OCI-LY1 (cell line): ENCODE measurements around the gene IGLL5.

ENCODE experiments used
- H2AFZ ChIP-seq: fragments of 200-600 bp; sonication (generic), shearing (Covaris generic); 2 replicates; pipeline ENCODE4 v1.6.0; 2014; ENCODE audit warnings: antibody characterized with exemption, mild to moderate bottlenecking, low read length
- H3F3A ChIP-seq: fragments of 200-600 bp; sonication (generic), shearing (Covaris generic); 2 replicates; pipeline ENCODE4 v1.6.0; 2014; ENCODE audit warnings: mild to moderate bottlenecking, antibody characterized with exemption, low read length, moderate library complexity; ENCODE audit not compliant: insufficient read depth
- H3K27ac ChIP-seq: fragments of 200-600 bp; sonication (generic); 2 replicates; pipeline ENCODE4 v1.5.1; 2014; ENCODE audit warnings: low read length, mixed run types, mild to moderate bottlenecking, low read depth; ENCODE audit not compliant: poor library complexity, severe bottlenecking
- H3K27me3 ChIP-seq: fragments of 200-600 bp; sonication (generic); 2 replicates; pipeline ENCODE4 v1.6.0; 2014; ENCODE audit warnings: antibody characterized with exemption, mild to moderate bottlenecking, low read length, moderate library complexity; ENCODE audit not compliant: insufficient read depth
- H3K36me3 ChIP-seq: fragments of 200-600 bp; sonication (generic); 2 replicates; pipeline ENCODE4 v1.6.1; 2014; ENCODE audit warnings: mild to moderate bottlenecking, antibody characterized with exemption, low read length, moderate library complexity, mixed read lengths; ENCODE audit not compliant: insufficient read depth
- H3K4me1 ChIP-seq: fragments of 200-600 bp; sonication (generic); 2 replicates; pipeline ENCODE4 v1.5.1; 2014; ENCODE audit warnings: mild to moderate bottlenecking, low read length, moderate library complexity; ENCODE audit not compliant: insufficient read depth, severe bottlenecking
- H3K4me2 ChIP-seq: fragments of 200-600 bp; sonication (generic), shearing (Covaris generic); 2 replicates; pipeline ENCODE4 v1.6.1; 2014; ENCODE audit warnings: low read length
- H3K4me3 ChIP-seq: fragments of 200-600 bp; sonication (generic); 2 replicates; pipeline ENCODE4 v1.5.1; 2014; ENCODE audit warnings: low read length, low read depth, mild to moderate bottlenecking, mixed read lengths; ENCODE audit not compliant: poor library complexity, severe bottlenecking
- H3K79me2 ChIP-seq: fragments of 200-600 bp; shearing (Covaris generic); 2 replicates; pipeline ENCODE4 v1.6.1; 2016; ENCODE audit warnings: mixed run types, low read length, mixed read lengths; ENCODE audit not compliant: insufficient read depth
- H3K9ac ChIP-seq: fragments of 200-600 bp; sonication (generic), shearing (Covaris generic); 2 replicates; pipeline ENCODE4 v1.6.1; 2014; ENCODE audit warnings: mild to moderate bottlenecking, low read length, mixed read lengths
- H3K9me2 ChIP-seq: fragments of 200-600 bp; sonication (generic), shearing (Covaris generic); 2 replicates; pipeline ENCODE4 v1.6.1; 2014; ENCODE audit warnings: low read depth, mild to moderate bottlenecking, low read length, mixed read lengths
- H3K9me3 ChIP-seq: fragments of 200-600 bp; shearing (Covaris generic); 2 replicates; pipeline ENCODE4 v1.6.1; 2014; ENCODE audit warnings: low read length, mixed read lengths
- H4K20me1 ChIP-seq: fragments of 200-600 bp; sonication (generic), shearing (Covaris generic); 2 replicates; pipeline ENCODE4 v1.6.0; 2016; ENCODE audit warnings: mild to moderate bottlenecking, low read length; ENCODE audit not compliant: insufficient read depth
- EZH2 ChIP-seq: fragments of 200-600 bp; sonication (generic), shearing (Covaris generic); IDR thresholded peaks from 2 replicates; pipeline ENCODE4 v1.8.0; 2017; ENCODE audit warnings: borderline replicate concordance, mixed run types, mild to moderate bottlenecking, antibody characterized with exemption, low read length, moderate library complexity, mixed read lengths
- TF ChIP-seq, protein P1 (sequence below): fragments of 200-600 bp; sonication (generic), shearing (Covaris generic); IDR thresholded peaks from 2 replicates; pipeline ENCODE4 v1.5.1; 2017; ENCODE audit warnings: mild to moderate bottlenecking, antibody characterized with exemption, low read length, moderate library complexity, mixed read lengths

Gene IGLL5

DNA sequence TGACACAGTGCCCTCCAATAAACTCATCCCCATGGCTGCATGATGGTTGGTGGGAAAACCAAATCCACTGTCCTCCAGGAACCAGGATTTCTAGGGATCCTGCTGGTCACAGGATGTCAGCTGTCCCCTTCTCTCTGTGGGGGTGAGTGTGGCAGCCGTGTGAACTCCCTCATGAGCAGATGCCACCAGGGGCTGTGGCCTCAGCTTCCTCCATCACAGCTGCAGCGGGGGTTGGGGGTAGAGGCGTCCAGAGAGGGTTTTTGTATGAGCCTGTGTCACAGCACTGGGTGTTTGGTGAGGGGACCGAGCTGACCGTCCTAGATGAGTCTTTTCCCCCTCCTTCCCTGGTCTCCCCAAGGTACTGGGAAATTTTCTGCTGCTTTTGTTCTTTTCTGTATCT is 26.4 kb downstream of the IGLL5 start:
- peak overlapping the region; percentile 61 for H3K4me2 ChIP-seq
- no peaks in the 10 kb centered on the region for H3K9me2 ChIP-seq
- H3F3A ChIP-seq = no peaks in the 10 kb centered on the region
- H3K4me3 ChIP-seq = peak overlapping the region; percentile 29
- peak overlapping the region; percentile 99 for H3K27ac ChIP-seq
- H3K27me3 ChIP-seq = no peaks in the 10 kb centered on the region
- TF ChIP-seq, protein P1, sequence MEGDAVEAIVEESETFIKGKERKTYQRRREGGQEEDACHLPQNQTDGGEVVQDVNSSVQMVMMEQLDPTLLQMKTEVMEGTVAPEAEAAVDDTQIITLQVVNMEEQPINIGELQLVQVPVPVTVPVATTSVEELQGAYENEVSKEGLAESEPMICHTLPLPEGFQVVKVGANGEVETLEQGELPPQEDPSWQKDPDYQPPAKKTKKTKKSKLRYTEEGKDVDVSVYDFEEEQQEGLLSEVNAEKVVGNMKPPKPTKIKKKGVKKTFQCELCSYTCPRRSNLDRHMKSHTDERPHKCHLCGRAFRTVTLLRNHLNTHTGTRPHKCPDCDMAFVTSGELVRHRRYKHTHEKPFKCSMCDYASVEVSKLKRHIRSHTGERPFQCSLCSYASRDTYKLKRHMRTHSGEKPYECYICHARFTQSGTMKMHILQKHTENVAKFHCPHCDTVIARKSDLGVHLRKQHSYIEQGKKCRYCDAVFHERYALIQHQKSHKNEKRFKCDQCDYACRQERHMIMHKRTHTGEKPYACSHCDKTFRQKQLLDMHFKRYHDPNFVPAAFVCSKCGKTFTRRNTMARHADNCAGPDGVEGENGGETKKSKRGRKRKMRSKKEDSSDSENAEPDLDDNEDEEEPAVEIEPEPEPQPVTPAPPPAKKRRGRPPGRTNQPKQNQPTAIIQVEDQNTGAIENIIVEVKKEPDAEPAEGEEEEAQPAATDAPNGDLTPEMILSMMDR = no peak
- no peak for TF ChIP-seq EZH2
- H3K36me3 ChIP-seq = peaks cover 4% of the 10 kb centered on the region; the same call in 1 of the 2 replicates
- H2AFZ ChIP-seq = no peak overlapping the region
- peak overlapping the region; percentile 97 for H3K9ac ChIP-seq
- no peaks in the 10 kb centered on the region for H4K20me1 ChIP-seq
- peaks cover 100% of the 10 kb centered on the region for H3K4me1 ChIP-seq
- peaks cover 4% of the 10 kb centered on the region; the same call in 1 of the 2 replicates for H3K79me2 ChIP-seq
- H3K9me3 ChIP-seq = no peaks in the 10 kb centered on the region

DNA sequence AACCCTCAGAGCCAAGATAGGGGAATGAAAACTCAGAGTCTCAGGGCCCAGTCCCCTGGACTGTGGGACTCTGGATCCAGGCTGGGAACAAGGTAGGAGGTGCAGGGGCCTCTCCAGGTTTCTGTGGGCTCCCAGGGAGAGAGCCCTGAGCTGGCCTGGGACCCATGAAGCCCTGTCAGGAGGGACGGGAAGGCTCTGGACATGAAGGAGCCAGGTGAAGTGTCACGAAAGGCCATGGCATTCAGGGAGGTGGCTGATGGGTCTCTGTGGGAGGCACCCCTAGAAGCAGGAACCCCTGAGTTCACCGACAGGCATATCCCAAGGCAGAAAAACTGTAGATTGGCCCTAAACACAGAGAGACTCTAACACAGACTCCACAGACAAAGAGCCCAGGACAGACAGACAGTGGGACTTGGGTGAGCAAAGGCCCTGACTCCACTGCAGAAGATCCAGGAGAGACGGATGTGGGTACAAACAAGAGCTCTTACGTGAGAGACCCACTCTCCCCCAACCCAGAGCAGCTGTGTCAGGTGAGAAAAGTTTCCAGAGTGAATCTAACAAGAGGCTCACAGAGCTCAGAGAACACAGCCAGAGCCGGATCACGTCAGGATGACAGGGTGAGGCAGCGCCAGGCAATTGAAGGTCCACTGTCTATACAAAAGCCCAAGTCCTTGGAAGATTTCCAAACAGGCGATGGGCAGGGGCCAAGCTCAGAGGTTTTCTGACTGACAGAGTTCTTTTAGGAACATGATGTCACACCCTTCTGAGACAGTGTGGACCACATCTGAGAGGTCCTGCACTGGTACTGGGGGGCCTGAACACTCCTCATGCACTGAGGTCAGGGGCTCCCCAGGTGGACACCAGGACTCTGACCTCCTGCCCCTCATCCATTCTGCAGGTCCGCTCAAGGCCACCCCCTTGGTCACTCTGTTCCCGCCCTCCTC is 27.4 kb downstream of the IGLL5 start:
- peaks cover 4% of the 10 kb centered on the region; the same call in 1 of the 2 replicates for H3K79me2 ChIP-seq
- peaks cover 100% of the 10 kb centered on the region for H3K4me1 ChIP-seq
- H3K9me3 ChIP-seq = no peaks in the 10 kb centered on the region
- H3K4me2 ChIP-seq = peak overlapping the region; percentile 61
- TF ChIP-seq EZH2 = no peak
- TF ChIP-seq, protein P1 = no peak
- no peak overlapping the region for H2AFZ ChIP-seq
- H3K36me3 ChIP-seq = peaks cover 12% of the 10 kb centered on the region; the same call in 1 of the 2 replicates
- peak overlapping the region; percentile 29 for H3K4me3 ChIP-seq
- H3K27ac ChIP-seq = peak overlapping the region; percentile 99
- H4K20me1 ChIP-seq = no peaks in the 10 kb centered on the region
- H3K9me2 ChIP-seq = no peaks in the 10 kb centered on the region
- peak overlapping the region; percentile 97 for H3K9ac ChIP-seq
- no peaks in the 10 kb centered on the region for H3K27me3 ChIP-seq
- no peaks in the 10 kb centered on the region for H3F3A ChIP-seq

DNA sequence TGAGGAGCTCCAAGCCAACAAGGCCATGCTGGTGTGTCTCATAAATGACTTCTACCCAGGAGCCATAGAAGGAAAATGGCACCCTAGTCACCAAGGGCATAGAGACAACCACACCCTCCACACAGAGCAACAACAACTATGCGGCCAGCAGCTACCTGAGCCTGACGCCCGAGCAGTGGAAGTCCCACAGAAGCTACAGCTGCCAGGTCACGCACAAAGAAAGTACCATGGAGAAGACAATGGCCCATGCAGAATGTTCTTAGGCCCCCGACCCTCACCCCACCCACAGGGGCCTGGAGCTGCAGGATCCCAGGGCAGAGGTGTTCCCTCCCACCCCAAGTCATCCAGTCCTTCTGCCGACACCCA is 28.0 kb downstream of the IGLL5 start:
- Histone ChIP-seq H3K27me3 (no peaks in the 10 kb centered on the region), H3K4me3 (no peak overlapping the region), H3K27ac (peak overlapping the region; percentile 99), H4K20me1 (no peaks in the 10 kb centered on the region), H3K4me1 (peaks cover 100% of the 10 kb centered on the region), H3K9me3 (no peaks in the 10 kb centered on the region), H3K9ac (peak overlapping the region; percentile 97), H3K36me3 (peaks cover 15% of the 10 kb centered on the region; the same call in 1 of the 2 replicates), H3K79me2 (peaks cover 4% of the 10 kb centered on the region; the same call in 1 of the 2 replicates), H3K4me2 (peak overlapping the region; percentile 61; the same call in 1 of the 2 replicates), H3F3A (no peaks in the 10 kb centered on the region), H3K9me2 (no peaks in the 10 kb centered on the region), H2AFZ (no peak overlapping the region)
- TF ChIP-seq EZH2 = no peak
- TF ChIP-seq, protein P1 = no peak
